ENCODE results near the gene KRT72. TPM values are rescaled to one million over a fixed set of nuclear protein-coding genes. Genes with fewer than 3 reads are reported as not detected.
A peak's percentile ranks its signal among the peaks of the same experiment; 100 is the strongest.

Gene KRT72
- total and polyA plus RNA-seq, 4 donors: not detected

GRCh38 chr12:52629281-52630007 lies 28.2 kb upstream of the KRT72 start:
- DNase-seq (ENCODE audit: low spot score): peak; percentile 26

DNA sequence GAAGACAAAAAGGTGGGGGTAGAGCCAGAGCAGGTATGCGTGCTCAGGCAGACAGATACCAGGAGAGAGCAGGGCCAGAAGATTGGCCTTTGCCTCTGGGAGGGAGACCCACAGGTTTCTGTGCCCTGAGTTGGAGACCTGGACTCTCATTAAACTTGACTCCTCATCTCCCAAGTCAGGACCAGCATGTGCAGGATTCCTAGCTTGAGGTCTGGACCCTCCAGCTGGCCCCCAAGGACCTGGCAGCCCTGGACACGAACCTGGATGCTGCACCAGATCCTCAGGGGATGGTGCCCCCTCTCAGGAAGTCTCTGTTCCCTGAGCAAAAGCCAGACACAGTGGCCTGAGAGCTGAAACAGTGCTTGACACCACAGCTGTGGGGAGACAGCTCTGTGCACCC lies 27.6 kb upstream of the KRT72 start:
- no peaks in the 10 kb centered on the region for H3K4me1 ChIP-seq (ENCODE audit: control insufficient read depth in 4 of 4, insufficient read depth in 4 of 4, low read length in 3 of 4)
- no peak for DNase-seq (ENCODE audit: low spot score)
- no peak overlapping the region for H3K4me3 ChIP-seq (ENCODE audit: low read depth in 1 of 3, low read length in 3 of 3)
- no peak overlapping the region for H3K9ac ChIP-seq (ENCODE audit: low read depth in 1 of 2, low read length in 2 of 2)
- no peak overlapping the region for H3K27ac ChIP-seq (ENCODE audit: low read depth in 1 of 2, low read length in 2 of 2)
- TF ChIP-seq, protein P1, sequence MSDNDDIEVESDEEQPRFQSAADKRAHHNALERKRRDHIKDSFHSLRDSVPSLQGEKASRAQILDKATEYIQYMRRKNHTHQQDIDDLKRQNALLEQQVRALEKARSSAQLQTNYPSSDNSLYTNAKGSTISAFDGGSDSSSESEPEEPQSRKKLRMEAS (IDR thresholded peaks at IDR 0.05): no peak
- TF ChIP-seq ZBTB33 (IDR thresholded peaks at IDR 0.05) (no peak), FOXA2 (IDR thresholded peaks at IDR 0.05) (no peak), REST (IDR thresholded peaks at IDR 0.05) (no peak), FOXA1 (IDR thresholded peaks at IDR 0.05) (no peak), SP1 (IDR thresholded peaks at IDR 0.05) (no peak), TAF1 (conservative IDR thresholded peaks at IDR 0.05) (no peak), RXRA (IDR thresholded peaks at IDR 0.05) (no peak), NR2F2 (IDR thresholded peaks at IDR 0.05) (no peak), GABPA (IDR thresholded peaks at IDR 0.05 in 1 of 2, conservative IDR thresholded peaks at IDR 0.05 in 1 of 2) (no peak), RAD21 (IDR thresholded peaks at IDR 0.05) (no peak), ATF3 (IDR thresholded peaks at IDR 0.05) (no peak)
- TF ChIP-seq, protein P2, sequence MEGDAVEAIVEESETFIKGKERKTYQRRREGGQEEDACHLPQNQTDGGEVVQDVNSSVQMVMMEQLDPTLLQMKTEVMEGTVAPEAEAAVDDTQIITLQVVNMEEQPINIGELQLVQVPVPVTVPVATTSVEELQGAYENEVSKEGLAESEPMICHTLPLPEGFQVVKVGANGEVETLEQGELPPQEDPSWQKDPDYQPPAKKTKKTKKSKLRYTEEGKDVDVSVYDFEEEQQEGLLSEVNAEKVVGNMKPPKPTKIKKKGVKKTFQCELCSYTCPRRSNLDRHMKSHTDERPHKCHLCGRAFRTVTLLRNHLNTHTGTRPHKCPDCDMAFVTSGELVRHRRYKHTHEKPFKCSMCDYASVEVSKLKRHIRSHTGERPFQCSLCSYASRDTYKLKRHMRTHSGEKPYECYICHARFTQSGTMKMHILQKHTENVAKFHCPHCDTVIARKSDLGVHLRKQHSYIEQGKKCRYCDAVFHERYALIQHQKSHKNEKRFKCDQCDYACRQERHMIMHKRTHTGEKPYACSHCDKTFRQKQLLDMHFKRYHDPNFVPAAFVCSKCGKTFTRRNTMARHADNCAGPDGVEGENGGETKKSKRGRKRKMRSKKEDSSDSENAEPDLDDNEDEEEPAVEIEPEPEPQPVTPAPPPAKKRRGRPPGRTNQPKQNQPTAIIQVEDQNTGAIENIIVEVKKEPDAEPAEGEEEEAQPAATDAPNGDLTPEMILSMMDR (IDR thresholded peaks at IDR 0.05; ENCODE audit: low read depth, low read length, missing input control): no peak
- H3K9me3 ChIP-seq (ENCODE audit: control insufficient read depth in 4 of 4, low read length in 3 of 4): no peaks in the 10 kb centered on the region
- H3K36me3 ChIP-seq (ENCODE audit: control insufficient read depth in 4 of 4, insufficient read depth in 3 of 4, low read depth in 1 of 4, low read length in 3 of 4): no peaks in the 10 kb centered on the region
- peaks cover 0 to 4% (median 0%) of the 10 kb centered on the region in 4 donors for H3K27me3 ChIP-seq (ENCODE audit: control insufficient read depth in 4 of 4, insufficient read depth in 4 of 4, low read length in 3 of 4)
- WGBS: 90% methylated on average over 2 of the region's 2 CpGs

More at GRCh38 chr12:52629281-52630007, 28.2 kb upstream of the KRT72 start:
- Histone ChIP-seq H3K27ac (ENCODE audit: low read depth in 1 of 2, low read length in 2 of 2) (no peak overlapping the region), H3K4me1 (ENCODE audit: control insufficient read depth in 4 of 4, insufficient read depth in 4 of 4, low read length in 3 of 4) (no peaks in the 10 kb centered on the region), H3K36me3 (ENCODE audit: control insufficient read depth in 4 of 4, insufficient read depth in 3 of 4, low read depth in 1 of 4, low read length in 3 of 4) (no peaks in the 10 kb centered on the region), H3K4me3 (ENCODE audit: low read depth in 1 of 3, low read length in 3 of 3) (no peak overlapping the region), H3K9me3 (ENCODE audit: control insufficient read depth in 4 of 4, low read length in 3 of 4) (no peaks in the 10 kb centered on the region), H3K9ac (ENCODE audit: low read depth in 1 of 2, low read length in 2 of 2) (no peak overlapping the region), H3K27me3 (ENCODE audit: control insufficient read depth in 4 of 4, insufficient read depth in 4 of 4, low read length in 3 of 4) (peaks cover 0 to 4% (median 0%) of the 10 kb centered on the region in 4 donors)
- no peak for TF ChIP-seq TAF1 (conservative IDR thresholded peaks at IDR 0.05)
- TF ChIP-seq HNF4G (IDR thresholded peaks at IDR 0.05): no peak
- WGBS: 81% methylated on average over 12 of the region's 12 CpGs

Data from liver (tissue), 9 donors.